ENCODE measurements around the gene ZNG1C.
"Not testable (repeated sequence)": the region's sequence is repeated elsewhere in the genome, so short reads cannot be mapped to it uniquely, and the experiment has no call there.

- not testable (repeated sequence) for TF ChIP-seq CTCF (IDR thresholded peaks at IDR 0.05); SIN3A (IDR thresholded peaks at IDR 0.05; ENCODE audit: borderline replicate concordance, insufficient read depth, low read depth, low read length); REST (IDR thresholded peaks at IDR 0.05; ENCODE audit: insufficient read depth in 1 of 2, low read depth in 2 of 2, low read length in 1 of 2); POLR2AphosphoS5 (IDR thresholded peaks at IDR 0.05; ENCODE audit: low read depth, low read length)
These were observed 76.4 kb downstream of the ZNG1C start for GRCh38 chr9:68318209-68318608.

All from Panc1 (cell line).